Loucy (cell line): ENCODE data around the gene PLD2.

Experiments used
- H2AFZ ChIP-seq: fragments of 200-600 bp; sonication (generic); 2 replicates; pipeline ENCODE4 v1.6.0; 2016; ENCODE audit warnings: antibody characterized with exemption, mild to moderate bottlenecking, low read length, moderate library complexity
- H3F3A ChIP-seq: fragments of 200-600 bp; 2 replicates; pipeline ENCODE4 v1.6.0; 2016; ENCODE audit warnings: antibody characterized with exemption, low read depth, mild to moderate bottlenecking
- H3K27me3 ChIP-seq: fragments of 200-600 bp; sonication (generic); 2 replicates; pipeline ENCODE4 v1.6.1; 2014; ENCODE audit warnings: low read length, mild to moderate bottlenecking; ENCODE audit not compliant: insufficient read depth, poor library complexity, severe bottlenecking
- H3K36me3 ChIP-seq: fragments of 200-600 bp; sonication (generic); 2 replicates; pipeline ENCODE4 v1.6.1; 2016; ENCODE audit warnings: low read length; ENCODE audit not compliant: insufficient read depth
- H3K4me1 ChIP-seq: fragments of 200-600 bp; sonication (generic); 2 replicates; pipeline ENCODE4 v1.5.1; 2014; ENCODE audit warnings: low read length, mild to moderate bottlenecking; ENCODE audit not compliant: insufficient read depth, poor library complexity, severe bottlenecking
- H3K4me2 ChIP-seq: fragments of 200-600 bp; sonication (generic); 2 replicates; pipeline ENCODE4 v1.6.0; 2014; ENCODE audit warnings: antibody characterized with exemption, low read length, low read depth, mild to moderate bottlenecking; ENCODE audit not compliant: poor library complexity, severe bottlenecking
- H3K4me3 ChIP-seq: fragments of 200-600 bp; sonication (generic); 2 replicates; pipeline ENCODE4 v1.5.1; 2014; ENCODE audit warnings: low read length, mild to moderate bottlenecking, mixed read lengths; ENCODE audit not compliant: poor library complexity, severe bottlenecking
- H3K79me2 ChIP-seq: fragments of 200-600 bp; sonication (generic); 2 replicates; pipeline ENCODE4 v1.6.1; 2014; ENCODE audit warnings: low read length; ENCODE audit not compliant: insufficient read depth
- H3K9ac ChIP-seq: fragments of 200-600 bp; sonication (generic); 2 replicates; pipeline ENCODE4 v1.6.0; 2014; ENCODE audit warnings: mild to moderate bottlenecking, low read depth, low read length, moderate library complexity; ENCODE audit not compliant: poor library complexity, severe bottlenecking
- H3K9me2 ChIP-seq: fragments of 200-600 bp; sonication (generic); replicated peaks from 2 replicates; pipeline ENCODE4 v1.6.1; 2016; ENCODE audit warnings: low read depth, low read length, mixed read lengths
- H3K9me3 ChIP-seq: fragments of 200-600 bp; sonication (generic); 2 replicates; pipeline ENCODE4 v1.6.1; 2014; ENCODE audit warnings: mild to moderate bottlenecking, antibody characterized with exemption, low read length, low read depth; ENCODE audit not compliant: insufficient read depth
- H4K20me1 ChIP-seq: fragments of 200-600 bp; sonication (generic); 2 replicates; pipeline ENCODE4 v1.6.0; 2014; ENCODE audit warnings: antibody characterized with exemption, low read length, mild to moderate bottlenecking; ENCODE audit not compliant: insufficient read depth, poor library complexity, severe bottlenecking
- CTCF ChIP-seq: fragments of 200-600 bp; sonication (generic); conservative IDR thresholded peaks from 2 replicates; pipeline ENCODE4 v1.5.1; 2014; ENCODE audit warnings: mild to moderate bottlenecking, antibody characterized with exemption, low read length
- EZH2phosphoT487 ChIP-seq: fragments of 200-600 bp; IDR thresholded peaks from 2 replicates; pipeline ENCODE4 v1.6.1; 2018; ENCODE audit warnings: antibody characterized with exemption, mild to moderate bottlenecking, moderate library complexity, borderline replicate concordance

Gene PLD2

GRCh38 chr17:4860651-4861050 is 53.7 kb downstream of the PLD2 start:
- Histone ChIP-seq H3K79me2 (no peaks in the 10 kb centered on the region), H3K9me3 (no peaks in the 10 kb centered on the region), H3K27me3 (no peaks in the 10 kb centered on the region), H2AFZ (no peak overlapping the region), H3K4me2 (no peak overlapping the region), H3K36me3 (peaks cover 3% of the 10 kb centered on the region; the same call in 1 of the 2 replicates), H3K4me3 (no peak overlapping the region), H3K9ac (no peak overlapping the region), H3F3A (no peaks in the 10 kb centered on the region), H3K9me2 (no peaks in the 10 kb centered on the region), H3K4me1 (peaks cover 5% of the 10 kb centered on the region), H4K20me1 (peaks cover 6% of the 10 kb centered on the region)
- no peak for TF ChIP-seq EZH2phosphoT487
- TF ChIP-seq CTCF, result no peak

GRCh38 chr17:4861052-4861451 is 54.1 kb downstream of the PLD2 start:
- peaks cover 3% of the 10 kb centered on the region; the same call in 1 of the 2 replicates for H3K36me3 ChIP-seq
- peaks cover 5% of the 10 kb centered on the region for H3K4me1 ChIP-seq
- H2AFZ ChIP-seq, result no peak overlapping the region
- no peak for TF ChIP-seq CTCF
- no peak for TF ChIP-seq EZH2phosphoT487
- H4K20me1 ChIP-seq, result peaks cover 6% of the 10 kb centered on the region
- no peaks in the 10 kb centered on the region for H3K79me2 ChIP-seq
- no peaks in the 10 kb centered on the region for H3K27me3 ChIP-seq
- no peak overlapping the region for H3K4me3 ChIP-seq
- H3K9me2 ChIP-seq, result no peaks in the 10 kb centered on the region
- H3K9me3 ChIP-seq, result no peaks in the 10 kb centered on the region
- H3K9ac ChIP-seq, result no peak overlapping the region
- no peak overlapping the region for H3K4me2 ChIP-seq
- H3F3A ChIP-seq, result no peaks in the 10 kb centered on the region

GRCh38 chr17:4862720-4863119 is 55.8 kb downstream of the PLD2 start:
- H3K9me2 ChIP-seq, result no peaks in the 10 kb centered on the region
- peaks cover 5% of the 10 kb centered on the region for H4K20me1 ChIP-seq
- TF ChIP-seq EZH2phosphoT487, result no peak
- TF ChIP-seq CTCF, result no peak
- no peaks in the 10 kb centered on the region for H3K9me3 ChIP-seq
- H3K4me2 ChIP-seq, result no peak overlapping the region
- H3F3A ChIP-seq, result no peaks in the 10 kb centered on the region
- peaks cover 4% of the 10 kb centered on the region for H3K4me1 ChIP-seq
- no peak overlapping the region for H3K9ac ChIP-seq
- H2AFZ ChIP-seq, result no peak overlapping the region
- H3K27me3 ChIP-seq, result no peaks in the 10 kb centered on the region
- H3K79me2 ChIP-seq, result no peaks in the 10 kb centered on the region
- peaks cover 3% of the 10 kb centered on the region; the same call in 1 of the 2 replicates for H3K36me3 ChIP-seq
- no peak overlapping the region for H3K4me3 ChIP-seq
